ENCODE data around the gene NXPE3.
"Not testable (repeated sequence)": the region's sequence is repeated elsewhere in the genome, so short reads cannot be mapped to it uniquely, and the experiment has no call there.

NXPE3 gene

DNA sequence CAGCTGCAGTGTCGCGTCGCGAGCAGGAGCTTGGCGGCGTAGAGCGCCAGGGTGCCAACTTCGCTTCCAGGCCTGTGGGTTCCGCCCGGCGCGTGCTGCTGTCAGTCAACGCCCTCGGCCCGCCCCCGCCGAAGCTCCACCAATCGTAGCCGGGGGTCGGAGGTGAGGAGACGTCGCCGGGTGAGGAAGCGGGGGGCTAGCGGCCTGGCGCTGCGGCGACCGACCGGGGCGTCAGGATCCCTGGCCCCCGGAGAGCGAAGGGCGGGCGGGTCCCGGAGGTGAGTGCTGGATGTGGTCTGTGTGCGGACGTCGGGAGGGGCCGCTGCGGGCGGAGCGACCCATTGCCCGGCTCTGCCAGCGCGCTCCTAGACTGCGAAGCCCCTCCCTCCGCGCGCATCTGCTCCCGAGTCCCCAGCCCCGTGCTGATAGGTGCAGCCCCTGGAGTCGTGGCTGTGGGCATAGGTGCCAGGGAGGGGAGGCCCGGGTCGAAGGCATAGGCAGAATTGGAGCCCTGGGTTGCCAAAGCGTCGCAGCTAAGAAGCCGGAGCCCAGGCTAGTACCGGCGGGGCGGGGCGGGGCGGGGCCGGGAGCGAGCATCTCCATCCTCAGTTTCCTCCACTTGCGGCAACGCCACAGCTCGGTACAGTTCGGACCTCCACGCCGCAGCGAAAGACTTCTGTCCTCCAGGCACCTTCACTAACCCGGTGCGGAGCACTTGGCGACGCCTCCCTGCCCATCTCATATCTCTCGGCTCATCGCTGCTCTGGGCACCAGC is at the start of gene NXPE3:
TSS of gene NXPE3 (plus strand) at position 165 of the 775 bp plus-strand sequence. CDS start 6,386 bp downstream, outside the sequence.
- DNase-seq = peak; percentile 93

DNA sequence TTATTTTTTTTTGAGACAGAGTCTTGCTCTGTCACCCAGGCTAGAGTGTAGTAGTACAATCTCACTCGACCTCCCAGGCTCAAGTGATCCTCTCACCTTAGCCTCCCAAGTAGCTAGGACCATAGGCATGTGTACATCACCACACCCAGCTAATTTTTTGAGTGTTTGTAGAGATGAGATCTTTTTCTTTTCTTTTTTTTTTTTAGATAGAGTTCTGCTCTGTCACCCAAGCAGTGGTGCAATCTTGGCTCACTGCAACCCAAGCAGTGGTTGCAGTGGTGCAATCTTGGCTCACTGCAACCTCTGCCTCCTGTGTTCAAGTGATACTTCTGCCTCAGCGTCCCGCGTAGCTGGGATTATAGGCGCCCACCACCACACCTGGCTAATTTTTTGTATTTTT is 49.4 kb upstream of the NXPE3 start:
- DNase-seq = no peak

DNA sequence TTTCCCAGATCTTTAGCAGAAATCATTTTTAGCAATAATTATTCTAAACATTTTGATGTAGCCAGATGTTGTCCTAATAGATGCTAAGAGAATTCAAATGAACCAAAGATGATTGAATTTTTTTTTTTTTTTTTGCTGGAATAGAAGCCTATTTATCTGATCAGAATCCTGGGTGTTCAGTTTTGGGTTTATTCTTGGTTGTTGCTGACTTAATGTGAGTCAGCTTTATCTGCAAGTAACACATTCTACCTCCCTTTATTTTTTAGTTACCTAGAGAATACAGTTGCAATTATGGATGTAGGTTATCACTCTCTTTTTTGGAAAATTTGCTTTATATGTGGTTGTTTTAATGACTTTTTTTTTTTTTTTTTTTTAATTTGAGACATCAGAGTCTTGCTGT is 48.2 kb upstream of the NXPE3 start:
- DNase-seq = peak; percentile 80

DNA sequence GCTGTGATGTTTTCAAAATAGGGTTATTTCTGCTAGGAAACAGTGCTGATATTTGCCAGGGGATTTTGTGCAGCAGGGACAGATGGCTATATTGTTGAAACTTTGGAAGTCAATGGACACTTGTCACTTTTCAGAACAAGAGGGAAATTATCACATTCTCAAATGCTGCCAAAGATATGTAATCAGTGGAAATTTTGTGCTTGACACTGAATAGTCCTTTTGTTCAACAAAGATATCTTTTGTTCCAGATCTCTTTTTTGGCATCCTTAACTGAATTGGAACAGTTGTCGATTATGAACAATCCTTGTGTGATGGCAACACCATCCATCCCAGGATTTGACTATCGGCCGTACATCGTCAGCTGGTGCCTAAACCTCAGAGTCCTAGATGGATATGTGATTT is 46.8 kb upstream of the NXPE3 start:
- DNase-seq = no peak

DNA sequence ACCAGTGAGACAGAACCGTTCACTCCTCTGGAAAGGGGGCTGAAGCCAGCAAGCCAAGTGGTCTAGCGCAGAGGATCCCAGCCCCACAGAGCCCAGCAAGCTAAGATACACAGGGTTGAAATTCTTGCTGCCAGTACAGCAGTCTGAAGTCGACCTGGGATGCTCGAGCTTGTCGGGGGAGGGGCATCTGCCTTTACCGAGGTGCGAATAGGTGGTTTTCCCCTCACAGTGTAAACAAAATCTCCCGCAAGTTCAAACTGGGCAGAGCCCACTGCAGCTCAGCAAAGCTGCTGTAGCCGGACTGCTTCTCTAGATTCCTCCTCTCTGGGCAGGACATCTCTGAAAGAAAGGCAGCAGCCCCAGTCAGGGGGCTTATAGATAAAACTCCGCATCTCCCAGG is 43.2 kb upstream of the NXPE3 start:
- no peak for DNase-seq

DNA sequence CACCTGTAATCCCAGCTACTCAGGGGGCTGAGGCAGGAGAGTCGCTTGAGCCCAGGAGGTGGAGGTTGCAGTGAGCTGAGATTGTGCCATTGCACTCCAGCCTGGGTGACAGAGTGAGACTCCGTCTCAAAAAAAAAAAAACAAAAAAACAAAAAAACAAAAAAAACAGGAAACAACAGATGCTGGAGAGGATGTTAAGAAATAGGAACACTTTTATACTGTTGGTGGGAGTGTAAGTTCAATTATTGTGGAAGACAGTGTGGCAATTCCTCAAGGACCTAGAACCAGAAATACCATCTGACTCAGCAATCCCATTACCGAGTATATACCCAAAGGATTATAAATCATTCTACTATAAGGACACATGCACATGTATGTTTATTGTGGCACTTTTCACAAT is 37.1 kb upstream of the NXPE3 start:
- DNase-seq = not testable (repeated sequence)

DNA sequence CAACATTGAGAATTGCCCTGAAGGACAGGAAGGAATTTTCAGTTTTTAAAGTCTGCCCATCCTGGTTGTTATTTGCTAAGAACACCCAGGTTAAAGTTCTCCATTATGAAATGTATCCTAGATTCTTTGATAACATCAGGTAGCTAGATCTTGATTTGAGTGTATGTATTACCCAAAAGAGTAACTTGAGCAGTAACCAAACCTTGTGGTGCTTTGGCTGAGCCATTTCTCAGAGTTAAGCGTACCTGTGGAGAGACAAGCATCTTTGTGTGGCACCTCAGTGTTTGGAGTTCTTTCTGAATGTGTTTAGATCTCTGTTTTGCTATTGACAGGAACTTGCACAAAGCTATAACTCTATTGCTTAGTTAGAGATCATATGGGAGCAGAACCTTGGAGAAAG is 34.2 kb upstream of the NXPE3 start:
- no peak for DNase-seq

DNA sequence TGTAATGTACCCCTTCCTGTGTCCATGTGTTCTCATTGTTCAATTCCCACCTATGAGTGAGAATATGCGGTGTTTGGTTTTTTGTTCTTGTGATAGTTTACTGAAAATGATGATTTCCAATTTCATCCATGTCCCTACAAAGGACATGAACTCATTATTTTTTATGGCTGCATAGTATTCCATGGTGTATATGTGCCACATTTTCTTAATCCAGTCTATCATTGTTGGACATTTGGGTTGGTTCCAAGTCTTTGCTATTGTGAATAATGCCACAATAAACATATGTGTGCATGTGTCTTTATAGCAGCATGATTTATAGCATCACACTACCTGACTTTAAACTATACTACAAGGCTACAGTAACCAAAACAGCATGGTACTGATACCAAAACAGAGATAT is 33.1 kb upstream of the NXPE3 start:
- DNase-seq = not testable (repeated sequence)

DNA sequence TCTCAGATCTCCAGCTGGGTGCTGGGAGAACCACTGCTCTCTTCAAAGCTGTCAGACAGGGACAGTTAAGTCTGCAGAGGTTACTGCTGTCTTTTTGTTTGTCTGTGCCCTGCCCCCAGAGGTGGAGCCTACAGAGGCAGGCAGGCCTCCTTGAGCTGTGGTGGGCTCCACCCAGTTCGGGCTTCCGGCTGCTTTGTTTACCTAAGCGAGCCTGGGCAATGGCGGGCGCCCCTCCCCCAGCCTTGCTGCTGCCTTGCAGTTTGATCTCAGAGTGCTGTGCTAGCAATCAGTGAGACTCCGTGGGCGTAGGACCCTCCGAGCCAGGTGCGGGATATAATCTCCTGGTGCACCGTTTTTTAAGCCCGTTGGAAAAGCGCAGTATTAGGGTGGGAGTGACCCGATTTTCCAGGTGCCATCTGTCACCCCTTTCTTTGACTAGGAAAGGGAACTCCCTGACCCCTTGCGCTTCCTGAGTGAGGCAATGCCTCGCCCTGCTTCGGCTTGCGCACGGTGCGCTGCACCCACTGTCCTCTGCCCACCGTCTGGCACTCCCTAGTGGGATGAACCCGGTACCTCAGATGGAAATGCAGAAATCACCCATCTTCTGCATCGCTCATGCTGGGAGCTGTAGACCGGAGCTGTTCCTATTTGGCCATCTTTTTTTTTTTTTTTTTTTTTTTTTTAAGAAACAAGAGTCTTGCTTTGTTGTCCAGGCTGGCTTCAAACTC is 25.5 kb upstream of the NXPE3 start:
- not testable (repeated sequence) for DNase-seq

DNA sequence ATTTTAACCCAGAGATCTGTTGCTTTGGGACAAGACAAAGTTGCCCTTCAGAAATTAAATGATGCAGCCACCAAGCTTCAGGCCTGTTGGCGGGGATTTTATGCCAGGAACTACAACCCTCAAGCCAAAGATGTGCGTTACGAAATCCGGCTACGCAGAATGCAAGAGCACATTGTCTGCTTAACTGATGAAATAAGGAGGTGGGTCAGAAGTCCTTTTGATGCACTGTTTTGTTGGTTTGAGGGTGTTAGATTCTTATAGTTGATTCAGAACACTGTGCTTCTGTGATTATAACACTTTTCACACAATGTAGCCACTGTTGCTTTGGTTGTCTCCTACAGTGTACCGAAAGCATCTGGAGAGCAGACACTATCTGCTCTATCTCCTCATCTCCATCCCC is 20.8 kb upstream of the NXPE3 start:
- DNase-seq = no peak

DNA sequence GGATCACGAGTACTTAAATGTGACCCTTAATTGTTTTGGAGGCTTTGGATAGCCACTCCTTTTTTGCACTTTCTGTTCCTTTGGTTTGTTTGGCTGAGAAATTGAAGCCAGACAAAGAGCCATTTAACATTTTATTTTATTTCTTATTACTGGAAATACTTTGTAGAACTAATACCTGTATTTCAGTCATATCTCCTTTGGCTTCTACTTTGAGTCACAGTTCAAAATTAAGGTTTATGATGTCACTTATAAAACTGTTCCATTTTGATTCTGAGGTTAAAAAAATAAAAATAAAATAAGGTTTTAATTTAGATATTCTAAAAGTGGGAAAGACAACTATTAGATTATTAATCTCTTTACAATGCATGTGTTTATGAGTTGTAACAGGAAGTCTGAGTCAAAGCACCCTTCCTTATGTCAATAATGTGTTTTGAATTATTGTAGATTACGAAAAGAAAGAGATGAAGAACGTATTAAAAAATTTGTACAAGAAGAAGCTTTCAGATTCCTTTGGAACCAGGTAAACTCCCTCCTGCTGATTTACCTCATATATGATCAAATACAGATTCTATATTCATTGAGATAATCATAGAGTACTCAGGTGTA is 16.9 kb upstream of the NXPE3 start:
- no peak for DNase-seq

DNA sequence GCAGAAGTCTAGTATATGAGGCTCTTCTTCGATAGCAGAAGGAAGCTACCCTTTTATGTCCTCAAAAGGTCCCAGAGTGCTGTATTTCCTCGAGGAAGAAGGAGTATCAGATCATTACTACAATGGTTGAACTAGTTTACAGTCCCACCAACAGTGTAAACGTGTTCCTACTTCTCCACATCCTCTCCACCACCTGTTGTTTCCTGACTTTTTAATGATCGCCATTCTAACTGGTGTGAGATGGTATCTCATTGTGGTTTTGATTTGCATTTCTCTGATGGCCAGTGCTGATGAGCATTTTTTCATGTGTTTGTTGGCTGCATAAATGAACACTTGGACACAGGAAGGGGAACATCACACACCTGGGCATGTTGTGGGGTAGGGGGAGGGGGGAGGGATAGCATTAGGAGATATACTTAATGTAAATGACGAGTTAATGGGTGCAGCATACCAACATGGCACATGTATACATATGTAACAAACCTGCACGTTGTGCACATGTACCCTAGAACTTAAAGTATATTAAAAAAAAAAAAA is 1.2 kb upstream of the NXPE3 start:
- DNase-seq = not testable (repeated sequence)

DNA sequence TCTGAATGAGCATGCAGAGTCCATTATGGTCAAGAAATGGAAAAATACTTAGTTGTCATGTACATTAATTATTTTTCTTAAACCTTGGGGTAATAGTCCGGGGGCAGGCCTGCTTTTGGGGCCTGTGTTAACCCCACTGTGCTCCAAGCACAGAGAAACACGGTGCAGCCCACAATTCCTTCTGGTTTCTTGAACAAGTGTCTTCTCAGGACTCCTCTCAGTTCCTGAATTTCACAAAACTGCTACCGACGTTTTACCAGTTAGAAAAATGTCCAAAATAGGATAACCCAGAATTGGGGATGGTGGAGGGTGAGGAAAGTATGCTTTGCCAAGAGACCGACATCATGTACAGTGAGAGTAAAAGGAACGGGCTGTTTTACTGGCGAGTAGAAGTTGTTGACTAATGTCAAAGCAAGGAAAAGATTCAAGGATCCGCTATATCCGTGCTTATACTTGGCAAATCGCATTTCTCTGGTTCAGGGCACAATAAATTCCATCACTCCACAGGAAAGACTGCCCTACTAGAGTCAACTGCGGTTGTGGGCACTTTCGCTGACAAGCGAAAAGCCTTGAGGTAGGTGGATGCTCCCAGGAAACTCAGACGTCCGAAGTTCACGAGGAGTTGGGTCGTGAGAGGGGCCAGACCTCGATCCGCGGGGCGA is 495 bp upstream of the NXPE3 start:
- DNase-seq = no peak

DNA sequence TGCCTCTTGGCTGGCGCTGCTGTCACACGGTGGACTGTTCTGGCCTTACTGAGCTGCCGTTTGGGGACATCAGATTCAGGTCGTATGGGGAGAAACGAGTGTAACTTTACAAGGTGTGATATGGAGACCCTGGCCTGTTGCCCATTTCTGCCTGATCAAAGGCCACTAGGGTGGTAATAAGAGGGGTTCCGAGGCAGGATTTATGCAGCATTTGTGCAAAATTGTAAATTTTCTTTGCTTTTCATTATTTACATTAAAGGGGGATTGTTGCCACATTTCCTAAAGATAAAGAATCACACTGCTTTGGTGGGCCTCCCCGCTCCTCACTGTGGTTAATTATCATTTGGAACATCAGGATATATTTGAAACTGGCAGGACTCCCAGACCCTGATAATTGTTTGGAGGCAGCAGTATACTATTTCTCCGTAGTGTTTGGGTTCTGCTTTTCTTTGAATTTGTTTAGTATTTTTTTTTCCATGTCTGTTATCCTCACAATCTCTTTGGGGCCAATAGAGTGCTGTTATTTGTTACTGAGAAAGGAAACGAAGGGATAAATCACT is 891 bp downstream of the NXPE3 start:
- peak; percentile 78 for DNase-seq

DNA sequence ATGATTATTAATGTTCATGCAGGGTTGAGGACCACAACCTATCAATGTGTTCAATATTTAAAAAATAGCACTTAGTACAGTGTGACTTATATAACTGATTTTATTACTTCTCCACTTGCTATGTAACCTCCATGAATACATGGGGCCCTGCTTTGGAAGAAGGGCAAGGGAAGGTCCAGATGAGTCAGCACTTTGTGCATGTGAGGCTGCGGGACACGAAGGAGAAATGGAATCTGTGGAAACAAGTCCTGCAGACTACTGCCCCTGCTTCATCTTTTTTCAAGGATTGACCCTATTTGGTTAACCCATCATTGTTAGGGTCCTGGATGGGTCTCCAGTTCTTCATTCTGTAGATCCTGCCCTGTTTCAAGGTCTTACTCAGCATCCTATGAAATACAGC is 1.6 kb downstream of the NXPE3 start:
- DNase-seq = peak; percentile 20

DNA sequence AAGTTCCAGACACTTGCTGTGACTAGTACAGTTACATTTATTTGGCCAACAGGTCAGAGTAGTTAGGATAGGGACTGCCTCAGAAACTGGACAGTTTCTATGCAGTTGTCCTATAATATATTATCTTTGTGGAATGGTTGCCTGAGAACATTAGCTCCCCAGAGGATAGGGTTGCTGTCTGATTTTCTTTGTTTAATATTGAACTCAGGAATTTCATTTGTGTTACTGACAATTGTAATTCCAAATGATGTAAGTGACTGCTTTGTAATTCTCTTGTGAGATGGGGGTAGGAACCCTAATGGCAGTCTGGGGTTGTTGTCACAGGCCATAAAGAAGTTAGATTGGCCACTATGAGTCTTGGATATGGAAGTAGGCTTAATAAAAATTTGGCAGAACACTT is 2.2 kb downstream of the NXPE3 start:
- DNase-seq = no peak

DNA sequence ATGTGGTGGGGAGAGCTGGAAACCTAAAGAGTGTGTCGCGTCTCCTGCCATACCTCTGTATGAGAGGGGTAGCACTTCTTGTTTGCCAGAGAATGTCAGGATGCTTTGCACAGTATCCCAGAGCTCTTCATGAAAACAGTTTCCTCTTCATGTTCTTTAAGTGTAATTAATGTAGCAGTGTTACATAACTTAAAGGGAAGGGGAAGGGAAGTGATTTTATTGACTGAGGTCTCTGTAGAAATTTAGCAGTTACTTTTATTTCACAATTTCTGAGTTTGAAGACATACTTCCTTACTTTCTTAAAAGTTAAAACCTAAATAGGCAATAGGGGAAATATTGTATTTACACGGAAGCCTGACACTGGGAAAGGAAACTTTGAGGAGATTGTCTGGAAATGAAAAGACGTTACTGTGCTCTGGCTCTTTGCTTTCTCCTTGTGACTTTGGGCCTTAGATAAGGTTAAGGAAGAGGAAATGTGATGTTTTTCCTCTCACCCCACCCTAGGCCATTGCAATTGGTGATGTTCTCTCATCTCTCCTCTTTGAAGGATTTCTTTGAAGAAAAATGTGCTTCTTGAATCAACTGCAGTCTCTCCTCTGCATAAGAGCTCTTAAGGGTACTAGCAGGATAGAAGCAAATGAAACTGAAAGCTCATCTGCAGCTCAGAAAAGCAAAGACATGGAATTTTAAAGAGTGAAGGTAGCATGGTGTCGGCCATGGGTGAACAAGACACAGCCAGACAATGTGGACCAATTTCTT is 6.0 kb downstream of the NXPE3 start:
- peak; percentile 48 for DNase-seq

DNA sequence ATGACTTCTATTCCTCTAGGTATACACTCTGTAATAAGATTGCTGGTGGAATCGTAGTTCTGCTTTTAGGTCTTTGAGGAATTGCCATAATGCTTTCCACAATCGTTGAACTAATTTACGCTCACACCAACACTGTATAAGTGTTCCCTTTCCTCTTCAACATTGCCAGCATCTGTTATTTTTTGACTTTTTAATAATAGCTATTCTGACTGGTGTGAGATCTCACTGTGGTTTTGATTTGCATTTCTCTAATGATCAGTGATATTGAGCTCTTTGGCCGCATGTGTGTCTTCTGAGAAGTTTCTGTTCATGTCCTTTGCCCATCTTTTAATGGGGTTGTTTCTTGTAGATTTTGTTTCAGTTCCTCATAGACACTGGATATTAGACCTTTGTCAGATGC is 12.8 kb downstream of the NXPE3 start:
- DNase-seq = no peak

DNA sequence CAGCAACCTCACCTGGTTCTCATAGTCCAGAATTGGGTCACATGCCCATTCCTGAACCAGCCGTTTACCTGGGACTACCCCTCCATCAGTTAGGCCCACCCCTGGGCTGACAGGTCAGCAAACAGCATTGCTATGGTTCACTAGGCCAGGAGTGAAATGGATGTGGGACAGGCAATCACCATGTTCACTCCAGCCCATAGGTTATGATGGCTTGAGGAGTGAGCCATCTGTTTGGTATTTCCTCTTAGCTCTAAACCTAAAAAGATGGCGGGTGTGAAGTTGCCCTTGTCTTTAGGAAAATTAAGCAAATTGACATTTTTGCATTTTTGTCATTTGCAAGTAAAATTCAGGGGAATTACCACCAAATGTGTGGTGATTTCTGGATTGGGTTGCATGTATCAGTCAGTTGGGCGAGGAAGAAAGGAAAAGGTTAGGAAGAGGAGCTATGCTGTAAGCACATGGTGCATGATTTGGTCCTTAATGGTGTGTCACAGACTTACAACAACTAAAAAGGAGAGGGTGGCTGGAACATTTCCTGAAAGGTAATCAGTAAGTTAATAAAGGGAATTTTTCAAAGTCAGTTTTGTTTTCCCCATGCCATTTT is 17.2 kb downstream of the NXPE3 start:
- DNase-seq = no peak

DNA sequence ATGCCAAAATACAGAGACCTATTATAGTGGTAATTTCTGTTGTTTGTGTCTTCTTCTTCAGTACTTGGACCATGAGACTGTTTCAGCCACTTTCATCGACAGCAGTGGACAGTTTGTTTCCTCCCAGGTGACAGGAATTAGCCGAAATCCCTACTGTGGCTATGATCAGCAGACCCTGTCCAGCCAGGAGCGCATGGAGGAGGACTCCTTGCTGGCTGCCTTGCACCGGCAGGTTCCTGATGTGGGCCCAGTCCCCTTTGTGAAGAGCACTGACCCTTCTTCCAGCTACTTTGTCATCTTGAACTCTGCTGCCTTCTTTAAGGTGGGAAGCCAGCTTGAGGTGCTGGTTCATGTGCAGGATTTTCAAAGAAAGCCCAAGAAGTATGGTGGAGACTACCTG is 22.2 kb downstream of the NXPE3 start:
- DNase-seq = no peak

DNA sequence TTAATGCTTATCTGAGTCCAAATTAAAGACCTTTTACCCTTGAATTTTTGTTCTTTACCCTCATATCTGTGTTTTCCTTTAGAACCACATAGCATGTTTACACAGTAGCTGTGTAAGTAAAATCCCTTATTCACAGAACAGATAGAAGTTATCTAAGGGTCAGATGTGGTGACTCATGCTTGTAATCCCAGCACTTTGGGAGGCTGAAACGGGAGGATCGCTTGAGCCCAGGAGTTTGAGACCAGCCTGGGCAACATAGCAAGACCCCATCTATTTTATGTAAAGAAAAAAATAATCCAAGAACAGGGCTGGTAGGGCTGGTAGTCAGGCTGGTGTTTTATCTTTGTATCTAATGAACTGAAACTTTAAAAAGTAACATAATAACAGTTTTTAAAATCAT is 23.2 kb downstream of the NXPE3 start:
- DNase-seq = no peak
